HUES48 (cell line): ENCODE measurements around the gene EPX.
A peak's percentile ranks its signal among the peaks of the same experiment; 100 is the strongest.

Source experiments
- H3K27ac ChIP-seq: one replicate; pipeline ENCODE4 v1.7.0; 2013; ENCODE audit warnings: low read depth, low read length, inconsistent platforms
- H3K27me3 ChIP-seq: 2 replicates; pipeline ENCODE4 v1.6.1; 2013; ENCODE audit warnings: mild to moderate bottlenecking, low read length; ENCODE audit not compliant: control insufficient read depth, insufficient read depth
- H3K36me3 ChIP-seq: 2 replicates; pipeline ENCODE4 v1.6.1; 2013; ENCODE audit warnings: low read length; ENCODE audit not compliant: control insufficient read depth, insufficient read depth
- H3K4me1 ChIP-seq: 2 replicates; pipeline ENCODE4 v1.6.1; 2013; ENCODE audit warnings: mild to moderate bottlenecking, low read length; ENCODE audit not compliant: control insufficient read depth, insufficient read depth
- H3K4me3 ChIP-seq: 2 replicates; pipeline ENCODE4 v1.5.1; 2013; ENCODE audit warnings: mild to moderate bottlenecking, low read depth, low read length
- H3K9ac ChIP-seq: 2 replicates; pipeline ENCODE4 v1.6.1; 2013; ENCODE audit warnings: mild to moderate bottlenecking, low read depth, low read length, moderate library complexity
- H3K9me3 ChIP-seq: 2 replicates; pipeline ENCODE4 v1.6.1; 2013; ENCODE audit warnings: low read length; ENCODE audit not compliant: control insufficient read depth, insufficient read depth

The EPX gene

GRCh38 chr17:58244963-58245362, 52.4 kb downstream of the EPX start:
- H3K4me3 ChIP-seq: no peak overlapping the region
- no peaks in the 10 kb centered on the region for H3K4me1 ChIP-seq
- H3K9me3 ChIP-seq: peaks cover 2% of the 10 kb centered on the region
- no peak overlapping the region for H3K9ac ChIP-seq
- no peak overlapping the region for H3K27ac ChIP-seq
- peaks cover 60% of the 10 kb centered on the region for H3K27me3 ChIP-seq
- no peaks in the 10 kb centered on the region for H3K36me3 ChIP-seq

DNA sequence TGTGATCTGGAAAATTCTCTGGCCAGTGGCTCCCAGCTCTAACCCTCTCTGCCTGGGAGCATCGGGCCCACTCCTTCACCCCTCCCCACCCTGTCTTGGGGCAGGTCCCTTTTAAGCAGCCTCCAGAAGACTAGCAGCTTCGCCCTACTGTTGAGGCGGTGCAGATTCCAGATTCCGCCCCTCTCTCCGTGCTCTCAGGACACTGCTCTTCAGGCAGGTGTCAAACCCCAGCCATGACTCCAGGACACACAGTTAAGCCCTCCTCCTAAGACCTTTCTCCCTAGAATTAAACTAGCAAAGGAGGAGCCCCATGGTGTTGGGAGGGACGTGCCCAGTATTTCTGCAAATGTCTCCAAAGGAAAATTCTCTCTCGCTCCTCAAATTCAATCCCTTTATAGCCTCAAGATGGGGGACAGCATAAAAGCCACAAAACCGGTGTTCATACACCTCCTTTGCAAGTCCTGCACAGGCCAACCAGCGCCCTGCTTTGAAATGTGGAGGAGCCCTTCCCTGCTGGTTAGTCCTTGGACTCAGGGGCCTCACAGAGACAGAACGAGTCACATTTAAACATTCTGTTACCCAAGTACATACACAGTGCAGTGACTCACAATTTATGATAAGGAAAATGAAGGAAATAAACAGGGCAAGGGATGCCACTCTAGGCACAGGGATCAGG, 53.0 kb downstream of the EPX start:
- H3K27me3 ChIP-seq: peaks cover 60% of the 10 kb centered on the region
- no peaks in the 10 kb centered on the region for H3K4me1 ChIP-seq
- no peak overlapping the region for H3K27ac ChIP-seq
- no peak overlapping the region for H3K4me3 ChIP-seq
- peaks cover 8% of the 10 kb centered on the region for H3K9me3 ChIP-seq
- H3K9ac ChIP-seq: no peak overlapping the region
- H3K36me3 ChIP-seq: no peaks in the 10 kb centered on the region

- peaks cover 8% of the 10 kb centered on the region for H3K9me3 ChIP-seq
- no peak overlapping the region for H3K9ac ChIP-seq
- H3K27ac ChIP-seq: no peak overlapping the region
- no peaks in the 10 kb centered on the region for H3K36me3 ChIP-seq
- peaks cover 64% of the 10 kb centered on the region for H3K27me3 ChIP-seq
- no peaks in the 10 kb centered on the region for H3K4me1 ChIP-seq
- no peak overlapping the region for H3K4me3 ChIP-seq
Observed at GRCh38 chr17:58246104-58246740, 53.7 kb downstream of the EPX start.

GRCh38 chr17:58246781-58247180, 54.3 kb downstream of the EPX start:
- peaks cover 68% of the 10 kb centered on the region for H3K27me3 ChIP-seq
- H3K27ac ChIP-seq: no peak overlapping the region
- H3K9me3 ChIP-seq: peaks cover 8% of the 10 kb centered on the region
- H3K4me3 ChIP-seq: no peak overlapping the region
- H3K9ac ChIP-seq: no peak overlapping the region
- H3K36me3 ChIP-seq: no peaks in the 10 kb centered on the region
- no peaks in the 10 kb centered on the region for H3K4me1 ChIP-seq

- H3K9ac ChIP-seq: no peak overlapping the region
- H3K4me1 ChIP-seq: no peaks in the 10 kb centered on the region
- H3K36me3 ChIP-seq: no peaks in the 10 kb centered on the region
- H3K4me3 ChIP-seq: no peak overlapping the region
- peaks cover 77% of the 10 kb centered on the region for H3K27me3 ChIP-seq
- H3K27ac ChIP-seq: no peak overlapping the region
- H3K9me3 ChIP-seq: peaks cover 8% of the 10 kb centered on the region
Observed at GRCh38 chr17:58247511-58248363, 55.2 kb downstream of the EPX start.

DNA sequence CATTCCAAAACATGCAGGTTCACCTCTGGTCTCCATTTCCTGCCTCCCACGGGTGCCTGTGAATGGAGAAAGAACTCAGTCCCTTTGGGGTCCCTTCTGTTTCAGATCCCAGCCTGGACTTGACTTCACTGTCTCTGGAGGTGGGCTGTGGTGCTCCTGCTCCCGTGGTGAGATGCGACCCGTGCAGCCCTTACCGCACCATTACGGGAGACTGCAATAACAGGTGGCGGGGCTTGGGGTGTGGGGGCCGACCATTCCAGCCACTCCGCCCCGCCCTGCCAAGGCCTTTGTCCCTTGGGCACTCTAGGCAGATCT, 56.4 kb downstream of the EPX start:
- Histone ChIP-seq H3K4me3 (peak overlapping the region; percentile 50; the same call in 1 of the 2 replicates), H3K27me3 (peaks cover 78% of the 10 kb centered on the region), H3K36me3 (no peaks in the 10 kb centered on the region), H3K4me1 (no peaks in the 10 kb centered on the region), H3K27ac (no peak overlapping the region), H3K9ac (no peak overlapping the region), H3K9me3 (peaks cover 8% of the 10 kb centered on the region)

GRCh38 chr17:58249270-58250133, 57.0 kb downstream of the EPX start:
- Histone ChIP-seq H3K9ac (no peak overlapping the region), H3K36me3 (no peaks in the 10 kb centered on the region), H3K9me3 (peaks cover 8% of the 10 kb centered on the region), H3K4me1 (no peaks in the 10 kb centered on the region), H3K27ac (no peak overlapping the region), H3K27me3 (peaks cover 81% of the 10 kb centered on the region), H3K4me3 (peak overlapping the region; percentile 50; the same call in 1 of the 2 replicates)

DNA sequence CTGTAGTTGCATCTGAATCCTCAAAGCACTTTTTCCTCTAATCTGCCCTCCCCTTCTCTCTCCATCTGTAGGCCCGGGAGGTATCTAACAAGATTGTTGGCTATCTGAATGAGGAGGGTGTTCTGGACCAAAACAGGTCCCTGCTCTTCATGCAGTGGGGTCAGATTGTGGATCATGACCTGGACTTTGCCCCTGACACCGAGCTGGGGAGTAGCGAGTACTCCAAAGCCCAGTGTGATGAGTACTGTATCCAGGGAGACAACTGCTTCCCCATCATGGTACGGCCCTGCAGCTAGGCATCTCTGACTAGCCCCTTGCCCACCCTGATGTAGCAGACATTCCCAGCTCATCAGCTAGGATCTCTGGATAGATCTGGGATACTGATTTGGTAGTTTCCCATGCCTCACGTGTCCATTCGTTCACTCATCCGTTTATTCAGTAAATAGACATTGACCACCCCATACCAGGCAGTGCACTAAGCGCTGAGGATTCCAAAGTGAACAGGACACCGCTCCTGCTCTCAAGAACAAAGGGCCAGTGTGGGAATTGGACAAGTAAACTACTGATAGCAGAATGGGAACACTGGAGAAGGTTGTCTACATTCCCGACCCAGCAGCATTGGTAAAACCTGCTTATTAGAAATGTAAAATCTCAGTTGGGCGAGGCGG, 58.0 kb downstream of the EPX start:
- Histone ChIP-seq H3K27me3 (peaks cover 78% of the 10 kb centered on the region), H3K36me3 (no peaks in the 10 kb centered on the region), H3K4me1 (no peaks in the 10 kb centered on the region), H3K27ac (no peak overlapping the region), H3K9ac (no peak overlapping the region), H3K9me3 (peaks cover 8% of the 10 kb centered on the region), H3K4me3 (no peak overlapping the region)

DNA sequence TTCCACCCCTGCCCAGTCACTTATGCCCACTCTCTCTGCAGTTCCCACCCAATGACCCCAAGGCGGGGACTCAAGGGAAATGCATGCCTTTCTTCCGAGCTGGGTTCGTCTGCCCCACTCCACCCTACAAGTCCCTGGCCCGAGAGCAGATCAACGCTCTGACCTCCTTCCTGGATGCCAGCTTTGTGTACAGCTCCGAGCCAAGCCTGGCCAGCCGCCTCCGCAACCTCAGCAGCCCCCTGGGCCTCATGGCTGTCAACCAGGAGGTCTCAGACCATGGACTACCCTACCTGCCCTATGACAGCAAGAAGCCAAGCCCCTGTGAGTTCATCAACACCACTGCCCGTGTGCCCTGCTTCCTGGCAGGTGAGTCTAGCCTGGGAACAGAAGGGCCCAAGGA, 59.6 kb downstream of the EPX start:
- Histone ChIP-seq H3K27ac (no peak overlapping the region), H3K4me1 (no peaks in the 10 kb centered on the region), H3K36me3 (no peaks in the 10 kb centered on the region), H3K27me3 (peaks cover 63% of the 10 kb centered on the region), H3K9ac (no peak overlapping the region), H3K4me3 (no peak overlapping the region), H3K9me3 (peaks cover 8% of the 10 kb centered on the region)

GRCh38 chr17:58253082-58253481, 60.6 kb downstream of the EPX start:
- Histone ChIP-seq H3K27me3 (peaks cover 56% of the 10 kb centered on the region), H3K4me1 (no peaks in the 10 kb centered on the region), H3K27ac (no peak overlapping the region), H3K9ac (no peak overlapping the region), H3K4me3 (no peak overlapping the region), H3K36me3 (no peaks in the 10 kb centered on the region), H3K9me3 (peaks cover 8% of the 10 kb centered on the region)
